M059J (cell line): Measurements from ENCODE around the gene CYTH1. TPM values are rescaled to one million over a fixed set of nuclear protein-coding genes. Genes with fewer than 3 reads are reported as not detected.

Experiments used
- DNase-seq: peaks from one replicate; pipeline ENCODE4 v3.0.0-alpha.2; 2012; ENCODE audit warnings: low read depth
- total RNA-seq: library from RNA; depleted of rRNA; stranded (reverse); fragments of >200 nt; shearing (Covaris generic); gene quantifications from 2 replicates; pipeline ENCODE4 v1.2.3, GENCODE V29; 2014

The CYTH1 gene
- total RNA-seq, 1 experiment from 2014 or later, result 13.8 TPM

DNA sequence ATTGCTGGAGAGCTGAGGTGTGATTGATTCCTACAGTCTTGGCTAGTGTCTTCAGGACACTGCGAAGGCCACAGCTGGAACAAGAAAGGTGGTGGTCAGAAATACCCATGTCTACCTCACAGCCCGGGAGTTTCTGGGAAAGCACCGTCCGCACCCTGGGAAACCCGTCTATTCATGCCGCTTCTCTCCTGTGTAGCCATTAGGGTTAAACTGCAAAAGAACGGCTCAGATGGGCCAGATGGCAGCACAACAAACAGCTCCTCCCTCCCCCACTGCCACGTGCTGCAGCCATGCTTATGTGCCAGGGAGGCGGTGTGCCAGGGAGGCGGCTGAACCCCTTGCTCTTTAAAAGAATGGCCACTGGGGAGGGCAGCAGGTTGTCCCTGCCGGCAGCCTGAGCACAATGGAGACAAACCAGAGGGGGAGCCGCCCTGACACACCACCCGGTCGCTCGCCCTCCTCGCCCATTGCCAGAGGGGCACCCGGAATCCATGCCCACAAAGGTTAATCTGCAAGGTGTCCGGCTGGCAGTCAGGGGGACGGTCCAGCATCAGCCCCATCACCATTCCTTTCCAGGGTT, 65.2 kb downstream of the CYTH1 start:
- DNase-seq, result peak; percentile 55

DNA sequence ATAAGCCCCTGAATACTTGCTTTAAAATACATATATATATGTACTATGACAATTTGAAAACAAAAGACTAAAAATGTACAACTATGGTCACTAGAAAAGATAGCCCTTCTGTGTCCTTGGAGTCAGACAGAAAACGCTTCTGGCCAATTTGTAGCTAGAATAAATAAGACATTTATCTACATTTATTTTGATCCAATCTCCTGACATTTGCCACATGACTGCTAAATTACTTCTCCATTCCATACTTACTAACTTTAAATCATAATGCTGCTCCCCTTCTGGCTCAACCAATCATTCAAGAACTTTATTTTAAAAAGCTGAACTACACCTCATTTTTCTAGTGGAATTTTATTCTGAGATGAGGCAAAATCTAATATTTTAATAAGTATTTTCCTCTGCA, 65.8 kb downstream of the CYTH1 start:
- no peak for DNase-seq

DNA sequence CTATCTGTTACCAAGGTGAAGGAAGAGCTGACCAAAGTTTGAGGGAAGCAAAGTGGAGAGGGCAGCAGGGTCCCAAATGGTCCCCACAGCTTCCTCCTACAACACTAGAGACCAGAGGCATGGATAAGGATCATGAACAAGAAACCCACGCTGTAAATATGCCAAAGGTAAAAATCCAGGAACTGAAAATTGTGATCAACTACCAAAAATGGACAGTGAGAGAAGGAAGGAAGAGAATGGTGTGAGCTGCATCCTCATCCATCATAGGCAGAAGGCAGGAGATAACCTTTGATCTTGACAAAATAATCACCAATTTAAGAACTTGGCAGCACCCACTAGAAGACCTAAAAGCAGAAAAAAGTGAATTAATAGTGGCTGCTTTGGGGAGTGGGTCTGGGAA, 66.2 kb downstream of the CYTH1 start:
- DNase-seq, result no peak

DNA sequence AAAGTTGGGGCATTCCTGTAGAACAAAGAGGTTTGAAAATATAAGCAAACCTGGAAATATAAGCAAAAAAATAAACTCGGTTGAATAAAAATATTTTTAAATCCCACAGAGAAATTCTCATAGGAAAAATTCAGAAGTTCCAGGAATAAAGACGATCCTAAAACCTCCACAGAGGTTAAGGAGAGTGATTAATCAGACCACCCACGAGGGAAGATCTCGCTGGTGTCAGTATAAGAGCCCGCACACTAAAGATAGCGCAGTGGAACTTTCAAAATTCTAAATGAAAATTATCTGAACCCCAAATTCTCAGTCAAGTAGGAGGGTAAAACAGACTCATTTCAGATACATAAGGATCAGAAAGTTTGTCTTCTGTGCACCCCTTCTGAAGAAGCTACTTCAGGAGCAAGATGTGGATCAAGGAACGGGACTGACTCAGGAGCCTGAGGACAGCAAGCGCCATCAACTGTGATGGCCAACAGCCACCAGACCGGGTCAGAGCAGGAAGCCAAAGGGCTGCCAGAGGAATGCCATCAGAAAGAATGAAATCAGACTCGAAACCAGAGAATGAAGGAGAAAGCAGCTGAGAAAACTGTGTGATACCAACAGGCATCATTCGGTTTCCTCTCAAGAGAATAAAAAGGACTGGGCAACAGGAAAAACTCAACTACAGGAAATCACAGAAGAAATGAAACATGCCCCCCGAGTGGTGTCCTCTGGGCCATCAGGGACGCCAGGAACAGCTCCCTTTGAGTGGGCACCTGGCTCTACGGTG, 66.9 kb downstream of the CYTH1 start:
- no peak for DNase-seq

DNA sequence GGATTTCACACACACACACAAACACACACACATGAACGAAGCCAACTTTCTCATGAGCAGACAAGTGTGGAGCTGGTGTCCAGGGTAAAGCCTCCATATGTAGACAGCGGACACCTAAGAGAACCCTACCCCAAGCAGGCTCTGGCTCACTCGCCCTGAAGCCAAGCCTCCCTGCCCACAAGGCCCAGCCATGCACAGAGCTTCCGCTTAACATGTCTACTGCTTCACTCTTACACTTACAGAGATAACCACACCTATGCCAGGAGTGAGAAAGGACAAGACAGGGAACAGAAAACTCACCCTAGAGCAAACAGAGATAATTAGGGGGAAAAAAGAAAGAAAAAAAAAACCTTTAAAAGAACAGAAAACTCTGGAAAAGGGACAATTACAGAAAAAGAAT, 67.5 kb downstream of the CYTH1 start:
- DNase-seq, result no peak

DNA sequence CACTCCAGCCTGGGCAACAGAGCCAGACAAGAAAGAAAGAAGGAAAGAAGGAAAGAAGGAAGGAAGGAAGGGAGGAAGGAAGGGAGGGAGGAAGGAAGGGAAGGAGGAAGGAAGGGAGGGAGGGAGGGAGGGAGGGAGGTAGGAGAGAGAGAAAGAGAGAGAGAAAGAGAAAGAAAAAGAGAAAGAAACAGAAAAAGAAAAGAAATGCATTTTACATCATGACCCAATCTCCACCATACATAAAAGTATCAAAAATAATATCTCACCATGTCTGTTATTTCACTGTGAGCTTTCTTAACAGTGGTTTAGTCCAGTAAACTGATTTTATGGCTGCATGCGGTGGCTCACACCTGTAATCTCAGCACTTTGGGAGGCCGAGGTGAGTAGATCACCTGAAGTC, 70.0 kb downstream of the CYTH1 start:
- DNase-seq, result no peak

DNA sequence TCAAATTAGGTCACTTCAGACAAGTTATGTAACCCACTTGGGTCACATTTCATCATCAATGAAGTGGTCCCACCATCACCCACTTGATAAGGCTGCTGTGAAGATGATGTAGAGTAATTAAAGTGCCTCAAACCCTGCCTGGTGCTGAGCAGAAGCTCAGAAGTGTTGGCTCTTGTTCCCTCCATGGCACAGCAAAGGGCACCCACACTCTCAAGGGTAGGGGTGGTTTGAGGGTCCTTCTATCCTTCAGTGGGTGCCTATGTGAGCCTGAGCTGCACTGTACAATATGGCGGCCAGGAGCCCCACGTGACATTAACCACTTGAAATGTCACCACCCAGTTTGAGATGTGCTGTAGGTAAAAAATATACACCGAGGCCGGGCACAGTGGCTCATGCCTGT, 71.5 kb downstream of the CYTH1 start:
- no peak for DNase-seq

DNA sequence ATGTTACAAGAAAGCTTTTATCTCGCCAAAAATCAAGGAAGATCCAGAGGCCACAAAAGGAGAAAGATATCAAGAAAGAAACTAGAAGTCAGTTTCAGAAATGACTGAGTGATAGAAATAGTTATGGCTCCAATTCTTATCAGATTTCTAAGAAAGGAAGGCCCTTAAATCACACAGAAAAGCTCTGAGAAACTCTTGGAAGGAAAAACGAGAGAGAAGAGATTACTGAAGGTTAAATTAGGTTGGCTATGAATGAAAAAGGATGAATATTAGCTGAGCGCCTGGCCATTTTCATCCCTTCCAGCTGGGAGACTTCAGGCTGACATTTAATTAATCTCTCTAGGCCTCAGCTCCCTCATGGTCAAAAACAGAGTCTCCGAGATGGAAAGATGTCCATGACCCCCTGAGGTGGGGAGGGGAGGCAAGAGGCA, 72.3 kb downstream of the CYTH1 start:
- DNase-seq, result no peak

DNA sequence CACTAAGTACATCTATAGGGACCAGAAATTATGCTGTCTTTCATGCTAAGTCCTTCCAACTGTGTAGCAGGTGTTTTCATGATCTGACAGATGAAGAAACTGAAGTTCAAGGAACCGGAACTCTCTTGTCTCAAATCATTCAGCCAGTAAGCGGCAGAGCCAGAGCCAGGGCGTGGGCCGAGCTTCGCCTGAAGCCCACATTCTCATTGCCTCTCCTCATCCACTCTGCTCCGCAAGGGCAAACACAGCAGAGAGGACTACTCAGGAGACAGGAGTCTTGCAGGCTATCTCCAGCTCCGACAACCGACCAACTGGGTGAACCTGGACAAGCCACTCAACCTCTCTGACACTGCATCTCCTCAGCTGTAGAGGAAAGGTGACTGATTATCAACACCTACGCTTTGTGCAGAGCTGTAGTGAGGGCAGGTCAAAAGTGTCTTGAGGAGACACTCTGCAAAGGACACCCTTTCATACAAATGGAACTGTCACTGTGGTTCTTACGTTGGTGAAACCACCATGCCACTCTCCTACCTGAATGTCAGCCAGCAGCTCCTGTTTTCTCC, 72.9 kb downstream of the CYTH1 start:
- no peak for DNase-seq

DNA sequence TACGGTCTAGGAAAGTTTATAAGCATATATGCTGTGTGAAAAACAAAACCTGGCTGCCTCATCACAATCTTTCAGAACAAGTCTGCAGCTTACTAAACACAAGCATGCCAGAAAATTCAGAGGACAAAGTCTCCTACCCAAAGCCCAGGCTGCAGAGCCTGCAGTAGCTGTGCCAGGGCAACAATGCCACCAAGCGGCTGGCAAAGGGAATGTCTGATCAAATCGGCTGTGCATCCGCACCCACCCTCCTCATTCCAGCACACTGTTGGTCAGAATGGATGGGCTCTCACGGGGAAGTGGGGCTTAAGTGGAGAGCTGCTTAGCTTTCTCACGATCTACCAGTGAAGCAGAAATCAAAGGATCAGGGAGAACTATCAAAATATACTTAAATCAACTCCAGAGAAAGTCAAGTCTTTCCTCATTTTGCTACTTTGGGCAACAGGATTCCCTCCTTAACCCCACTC, 73.5 kb downstream of the CYTH1 start:
- peak; percentile 72 for DNase-seq

DNA sequence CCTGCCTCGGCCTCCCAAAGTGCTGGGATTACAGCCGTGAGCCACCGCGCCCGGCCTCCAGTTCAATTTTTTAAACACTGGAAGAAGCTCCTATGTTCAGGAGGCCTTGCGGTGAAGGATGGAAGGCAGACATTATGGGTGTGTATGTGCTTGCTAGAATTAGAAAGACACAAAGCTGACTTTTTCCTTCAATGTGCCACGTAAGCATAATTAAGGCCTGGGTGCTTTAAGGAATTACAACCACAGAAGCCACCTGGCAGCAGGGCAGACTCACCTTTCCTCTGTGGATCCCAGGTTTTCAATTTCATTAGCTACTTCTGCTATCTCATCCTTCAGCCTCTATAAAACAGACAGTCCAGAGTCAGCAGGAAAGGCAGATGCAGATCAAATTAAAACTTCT, 74.2 kb downstream of the CYTH1 start:
- DNase-seq, result no peak

DNA sequence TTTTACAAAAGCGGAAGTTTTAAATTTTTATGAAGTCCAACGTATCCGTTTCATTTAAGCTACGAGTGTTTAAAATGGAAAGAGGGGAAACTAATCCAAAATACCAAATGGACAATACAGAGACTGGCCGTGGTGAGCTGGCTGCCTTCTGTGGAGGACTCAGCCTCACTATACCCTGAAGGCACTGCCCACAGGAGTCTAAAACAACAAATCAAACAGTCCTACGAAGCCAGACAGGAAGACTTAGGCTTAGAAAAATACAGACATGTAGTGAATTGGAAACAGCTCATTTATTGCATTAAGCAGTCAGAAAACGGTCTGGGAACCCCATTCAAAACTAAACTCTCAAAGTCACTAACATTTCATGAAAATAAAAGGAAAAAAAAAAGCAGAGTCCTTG, 75.1 kb downstream of the CYTH1 start:
- peak; percentile 78 for DNase-seq

DNA sequence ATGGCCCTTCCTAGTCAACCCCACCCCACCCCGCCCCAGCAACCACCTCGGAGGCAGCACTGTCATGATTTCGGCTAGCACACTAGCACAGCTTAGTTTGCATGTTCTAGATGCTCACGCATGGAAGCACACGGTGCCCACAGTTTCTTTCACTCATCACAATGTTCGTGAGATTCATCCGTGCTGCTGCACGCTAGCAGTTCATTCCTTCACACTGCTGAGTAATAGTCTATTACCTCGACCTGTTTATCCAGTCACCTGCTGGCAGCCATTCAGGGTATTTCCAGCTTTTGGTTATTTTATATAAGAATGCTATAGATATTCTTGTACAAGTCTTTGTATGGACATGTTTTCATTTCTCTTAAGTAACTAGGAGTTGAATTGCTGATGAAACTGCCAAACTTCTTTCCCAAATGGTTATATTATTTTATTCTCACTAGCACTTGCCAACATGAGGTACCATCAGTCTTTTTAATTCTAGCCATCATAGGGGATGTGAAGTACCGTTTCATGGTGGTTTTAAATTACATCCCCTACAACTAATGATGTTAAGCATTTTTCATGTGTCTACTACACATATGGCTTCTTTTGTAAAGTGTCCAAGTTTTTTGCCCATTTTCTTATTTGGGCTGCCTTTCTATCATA, 75.7 kb downstream of the CYTH1 start:
- peak; percentile 85 for DNase-seq

DNA sequence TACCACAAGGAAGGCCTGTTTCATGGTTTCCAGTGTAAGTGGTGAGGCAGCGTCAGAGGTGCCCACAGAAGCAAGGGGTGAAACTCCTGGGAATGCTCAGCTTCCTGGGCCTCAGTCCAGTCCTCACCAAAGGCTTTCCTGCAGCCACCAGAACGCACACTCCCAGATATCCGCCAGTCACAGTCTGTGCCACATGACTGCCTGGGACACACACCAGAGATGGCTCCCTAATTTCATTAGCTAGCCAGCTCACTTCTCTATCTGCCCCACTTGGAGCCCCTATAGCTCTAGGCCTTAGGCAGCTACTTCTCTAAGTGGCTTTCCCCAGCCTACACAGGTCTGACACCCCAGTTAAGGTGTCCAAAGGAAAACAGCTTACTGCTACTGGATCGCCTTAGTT, 77.0 kb downstream of the CYTH1 start:
- no peak for DNase-seq

DNA sequence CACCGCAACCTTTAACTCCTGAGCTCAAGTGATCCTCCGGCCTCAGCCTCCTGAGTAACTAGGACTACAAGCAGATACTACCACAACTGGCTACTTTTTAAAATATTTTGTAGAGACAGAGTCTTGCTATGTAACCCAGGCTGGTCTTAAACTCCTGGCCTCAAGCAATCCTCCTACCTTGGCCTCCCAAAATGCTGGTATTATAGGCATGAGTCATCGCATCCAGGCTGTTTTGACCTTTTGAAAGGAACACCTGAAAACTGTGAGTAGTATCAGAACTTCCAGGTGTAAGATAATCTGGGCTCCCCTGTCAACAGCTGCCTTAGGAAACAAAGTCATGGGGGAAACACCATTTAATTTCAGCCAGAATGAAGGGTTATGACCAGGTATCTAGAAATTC, 77.5 kb downstream of the CYTH1 start:
- no peak for DNase-seq

DNA sequence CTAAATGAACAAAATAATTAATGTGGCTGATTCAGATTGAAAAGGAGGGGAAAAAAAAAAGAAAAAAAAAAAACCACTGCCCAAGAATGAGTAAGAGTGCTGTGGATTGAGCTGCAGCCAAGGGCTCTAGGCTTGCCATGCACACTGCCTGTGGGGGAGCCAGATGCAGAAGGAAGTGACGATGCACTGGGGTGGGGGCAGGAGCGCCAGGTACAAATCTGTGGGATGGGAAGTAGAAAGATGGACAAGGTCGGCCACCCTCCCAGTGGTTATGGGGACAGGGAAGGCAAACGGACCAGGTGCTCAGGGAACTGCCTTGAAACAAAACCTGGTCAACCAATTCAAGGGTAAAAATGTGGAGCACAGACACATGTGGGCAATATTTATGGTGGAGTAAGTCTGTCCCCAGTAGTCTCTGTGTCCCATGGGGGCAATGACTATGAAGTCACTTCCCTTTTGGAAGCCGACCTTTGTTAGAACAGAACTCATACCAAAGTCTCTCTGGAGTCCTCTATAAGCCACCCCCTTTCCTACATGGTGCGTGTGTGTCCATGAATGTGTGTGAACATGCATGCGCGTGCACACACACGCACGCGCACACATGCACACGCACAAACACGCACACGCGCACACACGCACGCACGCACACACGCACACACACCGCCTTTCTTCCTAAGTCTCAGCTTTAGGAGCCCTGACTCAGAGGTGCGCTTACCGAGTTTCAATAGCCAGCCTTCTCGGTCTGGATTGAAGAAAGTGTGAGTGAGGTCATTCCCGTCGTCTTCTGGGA, 84.3 kb downstream of the CYTH1 start:
- peak; percentile 68 for DNase-seq

DNA sequence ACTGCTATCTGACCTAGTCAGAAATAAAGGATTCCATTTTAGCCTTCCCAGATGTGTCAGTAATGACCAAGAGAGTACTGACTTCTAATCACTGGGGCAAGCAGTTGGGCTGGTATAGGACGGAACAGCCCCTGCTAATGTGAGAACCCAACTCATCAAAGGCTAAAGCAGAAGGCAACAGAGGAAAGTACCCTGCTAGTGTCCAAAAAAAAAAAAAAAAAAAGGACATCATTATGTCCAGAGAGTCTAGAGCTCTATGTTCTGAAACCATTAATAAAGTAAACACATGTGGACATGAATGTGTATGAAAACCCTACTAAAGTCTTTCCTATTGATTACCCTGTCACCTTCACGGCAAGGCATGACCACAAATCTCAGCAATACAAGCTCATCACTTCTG, 85.0 kb downstream of the CYTH1 start:
- no peak for DNase-seq

DNA sequence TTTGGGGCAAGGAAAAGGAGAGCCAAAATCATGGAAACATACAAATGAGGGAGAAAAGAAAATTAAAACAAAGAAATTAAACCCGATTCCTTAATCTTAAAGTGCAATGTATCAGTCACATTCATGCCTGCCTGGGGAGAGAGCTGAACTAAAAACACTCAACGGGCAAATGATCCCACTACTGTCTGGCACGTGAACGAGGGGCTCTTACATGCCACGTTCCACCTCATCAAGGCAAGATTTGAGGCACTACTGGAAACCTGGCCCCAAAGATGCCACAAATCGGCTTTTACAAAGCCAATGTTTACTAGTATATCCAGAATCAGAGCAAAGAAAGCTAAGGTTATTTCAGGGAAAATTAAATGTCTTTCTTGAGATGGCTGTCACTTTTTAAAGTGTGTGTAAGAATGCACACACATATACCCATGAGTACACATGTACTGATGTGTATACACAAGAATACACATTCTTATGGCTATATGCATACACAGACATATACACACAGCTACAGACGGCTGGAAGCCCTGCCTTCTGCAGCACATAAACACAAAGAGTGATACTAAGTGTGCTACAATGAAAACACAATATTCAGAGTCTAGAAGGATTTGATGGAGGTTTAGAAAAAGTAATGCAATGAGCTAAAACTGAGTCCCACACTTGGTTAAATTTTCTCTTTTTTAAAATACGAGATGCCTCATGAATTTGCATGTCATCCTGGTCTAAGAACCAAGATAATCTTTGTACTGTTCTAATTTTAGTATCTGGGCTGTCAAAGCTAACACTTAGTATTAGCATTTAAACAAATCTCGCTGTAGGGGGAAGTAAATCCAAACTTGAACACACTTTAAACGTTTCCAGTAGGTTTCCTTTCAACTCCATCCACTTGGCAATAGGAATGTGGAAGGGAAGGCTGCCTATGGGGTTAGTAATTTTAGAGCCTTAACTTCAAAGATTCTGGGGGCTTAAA, 85.8 kb downstream of the CYTH1 start:
- no peak for DNase-seq

DNA sequence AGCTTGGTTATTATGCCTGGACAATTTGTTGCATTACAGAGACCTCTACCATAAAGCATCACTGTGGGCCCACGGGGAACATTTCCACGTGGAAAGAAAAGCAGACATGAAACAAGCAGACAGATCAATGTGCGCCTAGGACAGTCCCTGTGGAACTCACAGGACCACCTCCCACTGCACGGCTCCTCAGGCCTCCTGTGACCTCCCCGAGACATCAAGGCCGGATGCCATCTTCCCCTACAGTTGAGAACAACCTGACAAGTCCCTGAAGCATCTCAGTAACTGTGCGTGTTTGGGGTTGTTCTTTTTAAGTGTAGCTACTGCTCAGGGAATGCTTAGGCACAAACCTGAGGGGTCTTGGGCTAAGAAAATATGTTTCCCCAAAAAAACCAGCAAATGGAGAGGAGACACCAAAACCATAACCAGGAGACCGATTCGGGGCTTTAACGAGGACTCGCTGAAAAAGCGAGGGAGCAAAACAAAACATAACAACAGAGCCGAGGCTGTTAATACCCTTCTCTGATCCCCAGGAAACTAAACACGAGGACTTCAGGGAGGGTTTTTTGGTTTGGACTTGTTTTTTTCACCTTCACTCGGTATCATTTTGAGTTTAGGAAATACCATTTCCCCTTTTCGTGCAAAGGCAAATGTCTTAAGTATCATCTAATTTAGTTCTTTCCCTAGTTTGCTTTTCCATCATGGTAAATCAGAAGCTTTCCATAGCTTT, 87.1 kb downstream of the CYTH1 start:
- no peak for DNase-seq
